Stimulated activated effector memory CD8-positive, alpha-beta T cell treated with anti-CD3 and anti-CD28 coated beads, Interleukin-12 subunit alpha, Interleukin-12 subunit beta, amount 100 ng/mL, for 72 hours (primary cell): ENCODE measurements around the gene ADAM22.

Experiments
- ATAC-seq: fragments of 150-1000 bp; cut with Tn5 transposase; 2 replicates; pipeline ENCODE4 v1.10.0; 2021
- DNase-seq, 2 donors: peaks; one replicate each; pipeline ENCODE4 v3.0.0; 2021 to 2022; ENCODE audit warnings: low spot score in 2 of 2
- H3K27ac Mint-ChIP-seq: one replicate; pipeline ENCODE4 v1.8.0; 2022; ENCODE audit warnings: mild to moderate bottlenecking, mixed read lengths
- H3K36me3 Mint-ChIP-seq: one replicate; pipeline ENCODE4 v1.8.0; 2022; ENCODE audit warnings: mild to moderate bottlenecking, mixed read lengths
- H3K4me1 Mint-ChIP-seq: one replicate; pipeline ENCODE4 v1.8.0; 2022; ENCODE audit warnings: mixed read lengths
- H3K4me3 Mint-ChIP-seq: one replicate; pipeline ENCODE4 v1.8.0; 2022; ENCODE audit warnings: mild to moderate bottlenecking, mixed read lengths
- H3K9me3 Mint-ChIP-seq: one replicate; pipeline ENCODE4 v1.8.0; 2022; ENCODE audit warnings: mixed read lengths

ADAM22 gene

DNA sequence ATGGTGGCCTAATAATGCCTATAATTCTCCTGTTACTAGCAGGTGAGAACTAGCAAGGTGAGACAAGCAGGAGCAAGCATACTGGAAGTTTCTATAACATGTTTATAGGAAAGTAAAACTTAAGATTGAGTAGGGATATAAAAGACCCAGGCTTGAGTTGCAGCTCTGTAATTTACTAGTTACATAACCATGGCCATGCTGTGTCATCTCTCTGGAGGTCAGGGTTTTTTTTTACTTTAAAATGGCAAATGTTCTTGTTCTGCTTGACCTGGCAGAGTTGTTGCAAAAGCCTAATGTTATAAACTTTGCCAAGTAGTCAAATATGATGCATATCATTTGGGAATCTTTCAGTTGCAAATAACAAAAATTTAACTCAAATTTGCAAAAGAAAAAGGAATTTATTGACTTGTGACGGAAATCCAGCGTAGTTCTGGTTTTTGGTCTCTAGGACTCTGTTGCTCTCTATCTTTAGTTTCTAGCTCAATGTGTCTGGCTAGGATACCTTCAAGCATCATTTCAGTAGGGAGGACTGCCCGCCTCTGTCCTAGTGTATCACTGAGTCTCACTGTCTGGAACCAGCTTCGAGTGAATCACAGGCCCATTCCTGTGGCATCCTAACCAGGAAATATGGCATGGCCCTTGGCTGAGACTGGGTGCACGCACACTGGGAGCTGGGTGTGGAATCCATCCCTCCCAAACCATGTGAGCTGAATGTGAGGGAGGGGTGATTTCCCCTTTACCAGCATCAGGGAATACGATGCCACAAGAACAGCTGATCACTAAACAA lies 67.9 kb downstream of the ADAM22 start:
- DNase-seq (no peak), ATAC-seq (no peak)
- Mint-ChIP-seq H3K4me3 (no peak overlapping the region), H3K36me3 (no peaks in the 10 kb centered on the region), H3K27ac (no peak overlapping the region), H3K9me3 (no peaks in the 10 kb centered on the region), H3K4me1 (no peaks in the 10 kb centered on the region)

DNA sequence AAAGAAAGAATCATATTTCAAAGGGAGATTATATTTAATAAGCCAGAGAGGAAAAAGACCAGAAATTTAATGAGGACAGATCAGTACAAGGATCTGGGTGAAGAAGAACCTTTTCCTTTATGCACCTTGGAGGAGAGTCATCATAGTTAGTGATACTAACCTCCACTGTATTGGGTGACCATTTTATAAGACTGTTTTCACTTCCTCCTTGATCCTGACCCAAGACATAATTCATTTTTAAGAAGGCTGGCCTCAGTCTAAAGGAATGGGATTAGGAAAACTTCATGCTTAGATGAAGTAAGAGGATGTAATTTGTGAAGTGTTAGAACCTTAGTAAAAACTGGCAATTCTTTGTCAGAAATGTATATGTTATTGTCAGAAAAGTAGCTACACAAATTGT lies 68.6 kb downstream of the ADAM22 start:
- H3K36me3 Mint-ChIP-seq = no peaks in the 10 kb centered on the region
- no peak overlapping the region for H3K27ac Mint-ChIP-seq
- ATAC-seq (no peak), DNase-seq (no peak)
- H3K9me3 Mint-ChIP-seq = no peaks in the 10 kb centered on the region
- H3K4me3 Mint-ChIP-seq = no peak overlapping the region
- H3K4me1 Mint-ChIP-seq = no peaks in the 10 kb centered on the region

DNA sequence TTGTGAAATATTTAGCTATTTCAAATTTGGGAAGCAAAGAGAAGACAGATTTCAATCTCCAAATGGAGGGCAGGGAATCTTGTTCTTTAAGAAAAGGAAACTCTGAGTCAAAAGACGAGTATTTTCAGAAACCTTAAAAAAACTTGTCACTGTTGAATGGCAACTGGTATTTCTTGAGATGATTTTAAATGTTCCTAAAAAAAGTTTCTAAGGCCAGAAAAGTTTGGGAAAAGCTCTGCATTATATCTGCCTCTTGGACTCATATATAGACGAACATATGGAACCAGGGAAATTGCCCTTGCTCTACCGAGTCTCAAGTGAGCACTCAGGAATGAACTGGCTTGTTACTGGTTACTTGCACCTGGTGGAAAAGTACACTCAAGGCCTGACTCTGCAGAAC lies 69.5 kb downstream of the ADAM22 start:
- H3K9me3 Mint-ChIP-seq = no peaks in the 10 kb centered on the region
- H3K4me3 Mint-ChIP-seq = no peak overlapping the region
- H3K4me1 Mint-ChIP-seq = no peaks in the 10 kb centered on the region
- ATAC-seq = no peak
- no peaks in the 10 kb centered on the region for H3K36me3 Mint-ChIP-seq
- H3K27ac Mint-ChIP-seq = no peak overlapping the region
- DNase-seq = no peak

DNA sequence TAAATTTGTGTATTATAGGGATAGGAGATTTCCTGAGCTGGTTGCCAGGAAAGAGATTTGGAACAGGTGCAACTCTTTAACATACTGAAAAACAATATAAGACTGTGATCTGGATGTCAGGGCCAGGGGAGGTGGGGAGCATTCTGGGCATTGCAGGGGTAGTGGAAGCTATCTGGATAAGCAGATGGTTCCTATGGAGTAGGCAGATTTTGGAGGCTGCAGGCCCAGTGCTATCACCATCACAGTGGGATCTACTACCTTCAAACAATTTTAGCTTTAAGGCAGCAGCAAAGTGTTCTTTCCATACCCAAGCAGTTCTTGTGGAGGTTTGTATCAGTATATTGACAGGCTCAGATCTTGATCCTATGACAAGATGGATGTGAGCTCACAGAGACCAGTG lies 71.1 kb downstream of the ADAM22 start:
- no peak overlapping the region for H3K4me3 Mint-ChIP-seq
- H3K36me3 Mint-ChIP-seq = no peaks in the 10 kb centered on the region
- no peaks in the 10 kb centered on the region for H3K4me1 Mint-ChIP-seq
- H3K9me3 Mint-ChIP-seq = no peaks in the 10 kb centered on the region
- ATAC-seq (no peak), DNase-seq (no peak)
- no peak overlapping the region for H3K27ac Mint-ChIP-seq

DNA sequence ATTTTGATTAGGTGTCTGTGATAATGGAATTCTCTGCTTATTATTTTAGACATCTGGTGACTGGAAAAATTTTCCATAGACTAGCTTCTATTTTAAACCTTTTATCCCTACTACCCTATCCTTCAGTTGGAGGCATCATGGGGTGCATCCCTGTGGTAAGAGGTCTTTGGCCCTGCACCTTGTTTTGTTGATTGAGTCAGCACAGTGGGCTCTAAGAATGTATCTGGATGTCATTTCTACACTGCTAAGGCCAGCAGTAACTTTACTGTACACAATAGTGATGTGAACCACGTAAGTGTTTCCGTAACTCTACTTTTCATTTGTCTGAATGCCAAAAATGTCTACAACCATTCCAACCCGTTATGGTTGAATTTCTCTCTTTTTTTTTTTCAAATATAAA lies 75.6 kb downstream of the ADAM22 start:
- no peaks in the 10 kb centered on the region for H3K36me3 Mint-ChIP-seq
- no peak overlapping the region for H3K27ac Mint-ChIP-seq
- DNase-seq (no peak), ATAC-seq (no peak)
- no peaks in the 10 kb centered on the region for H3K4me1 Mint-ChIP-seq
- no peaks in the 10 kb centered on the region for H3K9me3 Mint-ChIP-seq
- no peak overlapping the region for H3K4me3 Mint-ChIP-seq

DNA sequence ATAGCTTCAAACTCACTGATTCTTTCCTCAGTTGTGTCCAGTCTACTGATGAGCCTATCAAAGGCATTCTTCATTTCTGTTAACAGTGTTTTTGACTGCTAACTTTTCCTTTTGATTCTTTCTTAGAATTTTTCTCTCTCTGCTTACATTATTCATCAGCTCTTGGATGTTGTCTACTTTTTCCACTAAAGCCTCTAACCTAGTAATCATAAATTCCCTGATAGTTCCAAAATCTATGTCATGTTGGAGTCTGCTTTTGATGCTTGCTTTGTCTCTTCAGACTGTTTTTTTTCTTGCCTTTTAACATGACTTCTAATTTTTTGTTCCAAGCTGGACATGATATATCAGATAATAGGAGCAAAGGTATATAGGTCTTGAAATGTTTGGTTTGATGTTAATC lies 78.0 kb downstream of the ADAM22 start:
- Mint-ChIP-seq H3K4me1 (no peaks in the 10 kb centered on the region), H3K9me3 (no peaks in the 10 kb centered on the region), H3K27ac (no peak overlapping the region), H3K36me3 (no peaks in the 10 kb centered on the region), H3K4me3 (no peak overlapping the region)
- DNase-seq (no peak), ATAC-seq (no peak)

DNA sequence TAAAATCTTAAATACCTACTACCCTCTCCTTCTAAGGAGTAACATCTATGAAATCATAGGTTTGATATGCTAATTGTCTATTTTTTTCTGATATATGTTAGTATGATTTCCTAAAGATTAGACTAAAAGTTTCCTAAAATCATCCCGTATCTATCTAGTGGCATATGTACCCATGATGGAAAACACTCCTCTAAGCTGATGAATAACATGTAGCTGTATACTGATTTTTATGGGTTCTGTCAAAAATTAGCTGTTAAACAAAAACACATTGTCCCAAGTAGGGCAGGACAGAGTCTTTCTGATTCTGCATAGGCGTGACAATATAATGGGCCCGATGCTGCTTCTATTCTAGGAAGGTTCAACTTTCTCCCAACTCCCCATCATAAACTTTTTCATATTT lies 79.9 kb downstream of the ADAM22 start:
- ATAC-seq = no peak
- Mint-ChIP-seq H3K27ac (no peak overlapping the region), H3K36me3 (no peaks in the 10 kb centered on the region), H3K4me3 (no peak overlapping the region), H3K9me3 (no peaks in the 10 kb centered on the region), H3K4me1 (no peaks in the 10 kb centered on the region)
- no peak for DNase-seq

DNA sequence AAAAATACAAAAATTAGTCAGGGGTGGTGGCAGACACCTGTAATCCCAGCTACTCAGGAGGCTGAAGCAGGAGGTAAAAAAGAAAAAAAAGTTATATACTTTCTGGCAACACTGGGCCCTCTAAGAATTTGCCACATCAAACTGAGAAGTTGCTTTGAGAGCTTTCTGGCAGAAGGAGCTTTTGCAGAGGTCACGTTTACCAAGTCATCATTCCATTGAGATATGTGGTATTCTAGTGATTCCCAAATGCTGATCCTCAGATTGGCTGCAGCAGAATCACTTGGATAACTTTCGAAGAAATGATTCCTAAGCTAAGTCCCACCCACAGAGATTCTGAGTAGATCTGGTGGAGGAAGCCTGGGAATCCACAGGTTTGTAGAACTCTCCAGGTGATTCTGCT lies 80.5 kb downstream of the ADAM22 start:
- Mint-ChIP-seq H3K9me3 (no peaks in the 10 kb centered on the region), H3K36me3 (no peaks in the 10 kb centered on the region), H3K4me1 (no peaks in the 10 kb centered on the region), H3K4me3 (no peak overlapping the region), H3K27ac (no peak overlapping the region)
- no peak for DNase-seq
- ATAC-seq = no peak

DNA sequence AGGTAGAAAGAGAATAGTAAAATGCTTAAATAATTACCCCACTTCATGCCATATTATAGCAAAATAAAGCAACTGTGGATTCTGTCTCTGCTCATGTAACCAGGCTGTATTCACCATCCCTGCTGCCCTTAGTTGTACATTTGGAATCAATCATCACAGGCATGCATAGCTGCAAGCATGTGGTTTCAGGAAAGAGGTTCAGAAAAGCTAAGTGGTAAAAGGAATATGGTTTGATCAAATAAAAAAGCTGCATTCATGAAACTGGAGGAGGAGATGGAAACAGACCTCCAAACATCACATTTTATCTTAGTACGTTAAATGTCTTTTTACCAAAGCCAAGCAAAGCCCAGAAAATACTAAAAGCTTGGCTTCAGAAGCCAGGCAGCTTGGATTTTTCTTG lies 81.3 kb downstream of the ADAM22 start:
- no peak overlapping the region for H3K27ac Mint-ChIP-seq
- ATAC-seq (no peak), DNase-seq (no peak)
- H3K36me3 Mint-ChIP-seq = no peaks in the 10 kb centered on the region
- H3K4me1 Mint-ChIP-seq = no peaks in the 10 kb centered on the region
- H3K4me3 Mint-ChIP-seq = no peak overlapping the region
- H3K9me3 Mint-ChIP-seq = no peaks in the 10 kb centered on the region

DNA sequence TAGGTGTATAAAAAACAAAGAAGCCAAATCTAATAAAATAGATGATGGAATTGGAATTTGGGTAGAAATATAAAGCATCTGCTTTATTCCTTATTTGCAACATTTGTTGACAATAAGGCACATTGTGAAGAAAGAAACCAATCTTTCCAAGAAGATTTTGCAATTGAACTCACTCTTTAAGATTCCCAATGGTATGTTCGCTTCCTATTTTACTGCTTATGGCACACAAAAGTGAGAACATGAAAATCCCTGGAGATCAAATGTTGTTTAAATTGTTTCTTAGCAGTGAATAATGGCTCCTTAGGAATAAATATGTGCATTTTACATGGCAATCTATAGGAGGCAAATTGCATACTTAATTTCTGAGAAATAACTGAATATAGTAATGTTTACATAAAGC lies 84.5 kb downstream of the ADAM22 start:
- no peak overlapping the region for H3K4me3 Mint-ChIP-seq
- no peaks in the 10 kb centered on the region for H3K36me3 Mint-ChIP-seq
- ATAC-seq = no peak
- no peaks in the 10 kb centered on the region for H3K4me1 Mint-ChIP-seq
- no peak overlapping the region for H3K27ac Mint-ChIP-seq
- no peaks in the 10 kb centered on the region for H3K9me3 Mint-ChIP-seq
- DNase-seq = no peak

DNA sequence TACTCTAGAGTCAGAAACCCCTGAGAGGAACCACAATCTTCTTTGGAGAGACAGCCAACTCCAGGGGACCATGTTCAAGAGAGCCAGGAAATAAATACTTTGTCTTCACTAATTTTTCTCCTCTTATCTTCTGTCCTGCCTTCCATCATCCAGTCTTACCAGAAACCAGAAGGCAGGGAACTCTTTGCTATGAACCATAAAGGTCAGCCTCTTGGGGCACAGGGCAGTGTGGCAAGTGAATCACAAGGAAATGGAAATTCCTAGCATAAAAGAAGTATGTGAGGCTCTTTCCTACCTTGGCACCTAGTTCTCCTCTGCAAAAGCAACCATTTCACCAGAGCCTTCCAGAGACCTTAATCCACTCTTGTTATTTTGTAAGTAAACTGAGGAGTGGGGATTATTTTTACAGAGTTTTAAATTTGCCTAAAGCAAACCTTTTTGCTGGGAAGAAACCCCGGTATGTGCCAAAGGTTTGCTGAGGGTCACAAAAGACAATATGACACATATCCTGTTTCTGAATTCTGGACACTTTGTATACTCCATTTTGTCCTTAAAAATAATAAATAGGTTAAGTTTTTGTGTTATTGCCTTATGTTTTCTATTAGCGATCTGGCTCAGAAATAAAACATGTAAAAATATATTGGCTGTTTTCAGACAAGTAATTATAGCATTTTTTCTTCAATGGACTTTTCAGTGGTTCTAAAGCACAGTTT lies 87.1 kb downstream of the ADAM22 start:
- Mint-ChIP-seq H3K36me3 (no peaks in the 10 kb centered on the region), H3K4me3 (no peak overlapping the region), H3K9me3 (peaks cover 7% of the 10 kb centered on the region), H3K4me1 (no peaks in the 10 kb centered on the region), H3K27ac (no peak overlapping the region)
- no peak for DNase-seq
- ATAC-seq = no peak

DNA sequence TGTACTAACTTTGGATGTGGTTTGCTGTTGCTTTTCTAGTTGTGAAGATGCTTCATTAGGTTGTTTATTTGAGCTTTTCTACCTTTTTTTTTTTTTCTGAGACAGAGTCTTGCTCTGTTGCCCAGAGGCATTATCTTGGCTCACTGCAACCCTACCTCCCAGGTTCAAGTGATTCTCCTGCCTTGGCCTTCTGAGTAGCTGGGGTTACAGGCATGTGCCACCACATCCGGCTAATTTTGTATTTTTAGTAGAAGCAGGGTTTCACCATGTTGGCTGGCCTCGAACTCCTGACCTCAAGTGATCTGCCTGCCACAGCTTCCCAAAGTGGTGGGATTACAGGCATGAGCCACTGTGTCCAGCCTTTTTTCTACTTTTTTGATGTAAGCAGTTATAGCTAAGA lies 93.7 kb downstream of the ADAM22 start:
- H3K27ac Mint-ChIP-seq = no peak overlapping the region
- no peaks in the 10 kb centered on the region for H3K4me1 Mint-ChIP-seq
- ATAC-seq (no peak), DNase-seq (no peak)
- H3K36me3 Mint-ChIP-seq = no peaks in the 10 kb centered on the region
- peaks cover 22% of the 10 kb centered on the region for H3K9me3 Mint-ChIP-seq
- H3K4me3 Mint-ChIP-seq = no peak overlapping the region

DNA sequence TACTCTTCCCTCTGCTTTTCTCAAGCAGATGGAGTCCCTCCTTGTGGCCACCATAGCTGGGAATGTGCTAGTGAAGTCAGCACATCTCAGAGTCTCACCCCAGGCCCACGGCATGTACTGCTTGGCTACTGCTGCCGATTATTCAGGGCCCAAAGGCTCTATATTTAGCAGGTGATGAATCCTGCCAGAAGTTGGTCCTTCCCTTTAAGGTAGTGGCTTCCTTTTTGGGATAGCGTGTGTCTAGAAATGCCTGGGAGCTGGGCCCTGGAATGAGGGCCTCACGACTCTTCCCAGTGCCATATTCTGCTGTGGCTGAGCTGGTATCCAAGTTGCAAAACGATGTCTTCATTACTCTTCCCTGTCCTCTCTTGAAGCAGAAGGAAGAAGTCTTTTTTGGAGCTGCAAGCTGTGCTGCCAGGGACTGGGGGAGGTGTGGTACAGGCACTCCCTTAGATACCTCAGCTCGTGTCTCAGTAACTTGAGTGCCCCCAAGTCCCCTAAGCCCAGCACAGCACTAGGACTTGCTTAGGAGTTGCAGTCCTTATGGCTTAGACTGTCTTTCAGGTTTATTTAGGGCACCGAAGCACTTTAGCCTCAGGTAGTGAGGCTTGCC lies 100.1 kb downstream of the ADAM22 start:
- no peaks in the 10 kb centered on the region for H3K4me1 Mint-ChIP-seq
- no peak overlapping the region for H3K27ac Mint-ChIP-seq
- peaks cover 12% of the 10 kb centered on the region for H3K9me3 Mint-ChIP-seq
- DNase-seq = no peak
- no peaks in the 10 kb centered on the region for H3K36me3 Mint-ChIP-seq
- ATAC-seq = no peak
- H3K4me3 Mint-ChIP-seq = no peak overlapping the region

DNA sequence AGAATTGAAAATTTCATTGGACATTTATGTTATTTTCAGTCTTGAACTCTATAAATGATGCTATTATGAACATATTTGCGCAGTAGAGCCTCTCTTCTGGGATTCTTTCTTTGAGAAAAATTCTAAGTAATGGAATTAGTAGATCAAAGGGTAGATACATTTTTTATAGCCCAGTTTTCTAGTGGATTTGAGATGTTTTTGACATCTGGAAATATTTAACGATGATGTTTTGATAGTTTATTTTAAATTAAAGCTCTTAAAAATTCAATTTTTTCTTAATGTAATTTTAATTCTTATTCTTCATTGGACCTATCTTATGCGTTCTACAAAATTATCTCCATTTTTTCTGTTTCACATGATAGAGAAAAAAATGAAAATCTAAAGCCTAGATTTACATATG lies 103.0 kb downstream of the ADAM22 start:
- no peak for DNase-seq
- Mint-ChIP-seq H3K27ac (no peak overlapping the region), H3K36me3 (no peaks in the 10 kb centered on the region), H3K4me3 (no peak overlapping the region), H3K4me1 (peaks cover 3% of the 10 kb centered on the region), H3K9me3 (no peaks in the 10 kb centered on the region)
- ATAC-seq = no peak

DNA sequence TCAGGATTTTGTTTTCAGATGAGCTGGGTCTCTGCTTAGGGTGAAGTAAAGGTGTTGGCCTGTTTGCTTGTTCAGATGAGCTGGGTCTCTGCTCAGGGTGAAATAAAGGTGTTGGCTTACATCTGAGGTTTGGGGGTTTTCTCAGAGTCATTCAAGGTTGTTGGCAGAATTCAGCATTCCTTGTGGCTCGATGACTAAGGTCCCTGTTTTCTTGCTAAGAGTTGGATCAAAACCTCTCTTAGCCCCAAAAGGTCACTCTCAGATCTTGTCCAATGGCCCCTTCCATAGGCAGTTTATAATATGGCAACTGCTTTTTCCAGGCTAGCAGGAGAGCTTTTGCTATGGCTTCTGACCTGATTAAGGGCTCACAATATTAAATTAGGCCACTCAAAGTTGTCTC lies 106.6 kb downstream of the ADAM22 start:
- ATAC-seq = no peak

DNA sequence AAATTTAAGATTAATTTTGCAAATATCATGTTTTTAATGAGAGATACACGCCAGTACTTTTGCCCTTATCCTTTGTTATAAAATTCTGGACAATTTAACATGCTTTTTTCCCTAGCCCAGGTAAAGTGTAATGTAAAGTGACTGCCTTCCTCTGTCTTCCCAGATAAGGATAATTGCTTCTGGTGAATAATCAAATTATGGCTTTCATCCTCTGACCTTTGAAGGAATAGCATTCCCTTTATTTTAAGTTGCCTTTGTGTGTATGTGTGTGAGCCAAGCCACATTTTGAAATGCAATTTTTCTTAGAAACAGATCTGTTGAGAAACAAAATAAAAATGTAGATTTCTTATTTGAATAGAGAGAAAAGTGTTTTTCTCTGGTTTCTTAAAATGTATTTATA lies 107.5 kb downstream of the ADAM22 start:
- ATAC-seq (no peak), DNase-seq (no peak)
- no peak overlapping the region for H3K27ac Mint-ChIP-seq
- H3K36me3 Mint-ChIP-seq = no peaks in the 10 kb centered on the region
- no peaks in the 10 kb centered on the region for H3K9me3 Mint-ChIP-seq
- H3K4me3 Mint-ChIP-seq = peak overlapping the region; percentile 5
- peaks cover 23% of the 10 kb centered on the region for H3K4me1 Mint-ChIP-seq

More for the DNA sequence above, 106.6 kb downstream of the ADAM22 start:
- H3K27ac Mint-ChIP-seq = no peak overlapping the region
- no peaks in the 10 kb centered on the region for H3K9me3 Mint-ChIP-seq
- no peaks in the 10 kb centered on the region for H3K36me3 Mint-ChIP-seq
- no peak for DNase-seq
- peaks cover 15% of the 10 kb centered on the region for H3K4me1 Mint-ChIP-seq
- no peak overlapping the region for H3K4me3 Mint-ChIP-seq
